H9 (cell line): ENCODE data around the gene CYP4V2. TPM values are rescaled to one million over a fixed set of nuclear protein-coding genes. Genes with fewer than 3 reads are reported as not detected.

Experiments used
- DNase-seq: peaks from one replicate; pipeline ENCODE4 v3.0.0-alpha.2; 2017
- H2AFZ ChIP-seq: one replicate; pipeline ENCODE4 v1.6.1; 2013; ENCODE audit warnings: mild to moderate bottlenecking, low read length, control low read depth, moderate library complexity
- H2AK5ac ChIP-seq: 2 replicates; pipeline ENCODE4 v1.6.1; 2013; ENCODE audit warnings: low read length, control low read depth, mixed read lengths; ENCODE audit not compliant: insufficient read length
- H2BK120ac ChIP-seq: one replicate; pipeline ENCODE4 v1.6.1; 2013; ENCODE audit warnings: low read depth, mild to moderate bottlenecking, low read length, control low read depth, inconsistent platforms; ENCODE audit not compliant: poor library complexity, severe bottlenecking
- H2BK12ac ChIP-seq: 2 replicates; pipeline ENCODE4 v1.6.1; 2013; ENCODE audit warnings: low read length, control low read depth, mixed read lengths, low read depth; ENCODE audit not compliant: insufficient read length
- H2BK15ac ChIP-seq: 2 replicates; pipeline ENCODE4 v1.6.1; 2013; ENCODE audit warnings: low read depth, low read length, control low read depth
- H2BK20ac ChIP-seq: one replicate; pipeline ENCODE4 v1.6.1; 2013; ENCODE audit warnings: low read depth, mild to moderate bottlenecking, low read length, control low read depth, inconsistent platforms; ENCODE audit not compliant: poor library complexity, severe bottlenecking
- H2BK5ac ChIP-seq: 2 replicates; pipeline ENCODE4 v1.6.1; 2013; ENCODE audit warnings: low read length, control low read depth, mixed read lengths; ENCODE audit not compliant: insufficient read length
- H3K14ac ChIP-seq: 2 replicates; pipeline ENCODE4 v1.6.1; 2013; ENCODE audit warnings: low read length, control low read depth; ENCODE audit not compliant: insufficient read depth
- H3K18ac ChIP-seq: 2 replicates; pipeline ENCODE4 v1.6.1; 2013; ENCODE audit warnings: low read depth, mild to moderate bottlenecking, mixed read lengths, low read length, control low read depth; ENCODE audit not compliant: insufficient read length
- H3K23ac ChIP-seq: 2 replicates; pipeline ENCODE4 v1.6.1; 2013; ENCODE audit warnings: low read length, control low read depth, mixed read lengths, low read depth; ENCODE audit not compliant: insufficient read length
- H3K23me2 ChIP-seq: 2 replicates; pipeline ENCODE4 v1.6.1; 2013; ENCODE audit warnings: low read depth, mild to moderate bottlenecking, mixed read lengths, low read length, control low read depth; ENCODE audit not compliant: insufficient read length, poor library complexity, severe bottlenecking
- H3K27ac ChIP-seq: 2 replicates; pipeline ENCODE4 v1.5.1; 2013; ENCODE audit warnings: low read length, control low read depth, mixed read lengths, low read depth; ENCODE audit not compliant: insufficient read length
- H3K27me3 ChIP-seq: 2 replicates; pipeline ENCODE4 v1.6.1; 2013; ENCODE audit warnings: low read length, control low read depth, inconsistent platforms; ENCODE audit not compliant: insufficient read depth
- H3K4ac ChIP-seq: 2 replicates; pipeline ENCODE4 v1.6.1; 2013; ENCODE audit warnings: low read depth, mild to moderate bottlenecking, control low read depth, inconsistent platforms, low read length, moderate library complexity
- H3K4me1 ChIP-seq: 2 replicates; pipeline ENCODE4 v1.6.1; 2013; ENCODE audit warnings: low read length, control low read depth, inconsistent platforms; ENCODE audit not compliant: insufficient read depth
- H3K4me2 ChIP-seq: 2 replicates; pipeline ENCODE4 v1.6.1; 2013; ENCODE audit warnings: low read length, control low read depth, mixed read lengths; ENCODE audit not compliant: insufficient read length, insufficient read depth
- H3K56ac ChIP-seq: 2 replicates; pipeline ENCODE4 v1.6.1; 2013; ENCODE audit warnings: low read depth, mild to moderate bottlenecking, mixed read lengths, low read length, control low read depth; ENCODE audit not compliant: insufficient read length
- H3K79me1 ChIP-seq: 2 replicates; pipeline ENCODE4 v1.6.1; 2013; ENCODE audit warnings: low read depth, mild to moderate bottlenecking, moderate library complexity, low read length, control low read depth, inconsistent platforms; ENCODE audit not compliant: insufficient read depth, poor library complexity, severe bottlenecking
- H3K79me2 ChIP-seq: 2 replicates; pipeline ENCODE4 v1.6.1; 2013; ENCODE audit warnings: low read length, control low read depth, inconsistent platforms; ENCODE audit not compliant: insufficient read depth
- H3K9ac ChIP-seq: 2 replicates; pipeline ENCODE4 v1.6.1; 2013; ENCODE audit warnings: low read length, control low read depth, mixed read lengths; ENCODE audit not compliant: insufficient read length; ENCODE audit errors: extremely low read depth
- H3K9me3 ChIP-seq: one replicate; pipeline ENCODE4 v1.6.1; 2013; ENCODE audit warnings: low read depth, low read length, inconsistent platforms; ENCODE audit not compliant: control insufficient read depth
- H3T11ph ChIP-seq: one replicate; pipeline ENCODE4 v1.6.1; 2013; ENCODE audit warnings: mild to moderate bottlenecking, low read length, control low read depth, inconsistent platforms
- H4K20me1 ChIP-seq: one replicate; pipeline ENCODE4 v1.6.1; 2013; ENCODE audit not compliant: control insufficient read depth, insufficient read length, insufficient read depth
- H4K5ac ChIP-seq: 2 replicates; pipeline ENCODE4 v1.6.1; 2013; ENCODE audit warnings: low read depth, mild to moderate bottlenecking, mixed read lengths, low read length, control low read depth; ENCODE audit not compliant: insufficient read length
- H4K8ac ChIP-seq: replicated peaks from 2 replicates; pipeline ENCODE4 v1.6.1; 2013; ENCODE audit warnings: low read length, control low read depth, mixed read lengths, low read depth; ENCODE audit not compliant: insufficient read length
- H4K91ac ChIP-seq: 2 replicates; pipeline ENCODE4 v1.6.1; 2013; ENCODE audit warnings: low read depth, mild to moderate bottlenecking, moderate library complexity, mixed read lengths, low read length, control low read depth; ENCODE audit not compliant: insufficient read length
- H3K27ac Mint-ChIP-seq, 3 experiments: 2 replicates in 2 of 3; 3 replicates in 1 of 3; pipeline ENCODE4 v1.8.0; 2020 to 2021; ENCODE audit warnings: mixed read lengths in 3 of 3, mild to moderate bottlenecking in 1 of 3, moderate library complexity in 1 of 3
- H3K27me3 Mint-ChIP-seq: 2 replicates; pipeline ENCODE4 v1.8.0; 2021; ENCODE audit warnings: low read depth, mild to moderate bottlenecking, moderate library complexity, mixed read lengths
- H3K36me3 Mint-ChIP-seq, 3 experiments: 2 replicates in 2 of 3; 3 replicates in 1 of 3; pipeline ENCODE4 v1.8.0; 2020 to 2021; ENCODE audit warnings: low read depth in 3 of 3, mixed read lengths in 3 of 3; ENCODE audit not compliant: insufficient read depth in 1 of 3
- H3K4me1 Mint-ChIP-seq, 2 experiments: 2 replicates each; pipeline ENCODE4 v1.8.0; 2020; ENCODE audit warnings: mixed read lengths in 2 of 2
- H3K4me3 Mint-ChIP-seq, 2 experiments: 2 replicates in 1 of 2; 3 replicates in 1 of 2; pipeline ENCODE4 v1.8.0; 2020 to 2021; ENCODE audit warnings: mild to moderate bottlenecking in 2 of 2, mixed read lengths in 2 of 2, moderate library complexity in 1 of 2
- H3K9me3 Mint-ChIP-seq, 2 experiments: 2 replicates in 1 of 2; 3 replicates in 1 of 2; pipeline ENCODE4 v1.8.0; 2020; ENCODE audit warnings: mild to moderate bottlenecking in 2 of 2, mixed read lengths in 2 of 2, moderate library complexity in 1 of 2
- CTCF ChIP-seq: fragments of 200-600 bp; sonication (generic); conservative IDR thresholded peaks from 3 replicates; pipeline ENCODE4 v1.8.0; 2021; ENCODE audit warnings: antibody characterized with exemption, mild to moderate bottlenecking
- WGBS: extraction: QIAGEN DNeasy Blood & Tissue Kit; methylation state at CpG from one replicate; pipeline ENCODE4 v1.1.7; 2013; ENCODE audit warnings: missing lambda C conversion rate, low lambda C conversion rate, mixed read lengths; ENCODE audit not compliant: insufficient read length; ENCODE audit errors: extremely low coverage; 5-methylcytosine and 5-hydroxymethylcytosine counted together
- total RNA-seq: library from RNA; stranded (reverse); gene quantifications from 2 replicates; pipeline ENCODE4 v1.2.1, GENCODE V29; 2021

The CYP4V2 gene
- total RNA-seq, 1 experiment from 2014 or later = 1.0 TPM

DNA sequence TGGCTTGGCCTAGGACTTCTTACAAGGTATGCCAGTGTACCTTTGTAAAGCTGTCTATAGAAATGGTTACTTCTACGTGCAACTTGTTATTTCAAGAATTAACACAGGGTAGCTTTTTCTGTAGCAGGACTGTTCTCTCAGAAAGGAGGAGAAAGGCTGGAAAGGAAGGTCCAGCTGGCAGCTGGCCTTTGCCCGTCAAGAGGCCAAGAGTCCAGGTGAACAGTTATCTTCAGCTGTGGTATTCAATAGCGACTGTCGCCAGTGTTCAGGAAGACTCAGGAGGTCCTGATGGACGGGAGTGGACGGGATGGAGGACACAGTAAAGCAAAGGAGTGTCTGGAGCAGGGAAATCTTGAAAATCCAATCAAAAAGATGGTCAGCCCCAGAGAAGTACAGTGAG is 4.7 kb downstream of the CYP4V2 start:
- no peak overlapping the region for H2BK12ac ChIP-seq
- H4K5ac ChIP-seq = no peak overlapping the region
- no peak overlapping the region for H2BK15ac ChIP-seq
- DNase-seq = no peak
- no peaks in the 10 kb centered on the region for H3K27me3 ChIP-seq
- no peaks in the 10 kb centered on the region for H3K79me1 ChIP-seq
- no CpG with 5 or more reads among the region's 6 CpGs for WGBS
- H2AFZ ChIP-seq = no peak overlapping the region
- no peak overlapping the region for H3K23ac ChIP-seq
- H3K18ac ChIP-seq = no peak overlapping the region
- no peak overlapping the region for H3K27ac ChIP-seq
- H3K4me1 Mint-ChIP-seq = peaks cover 14 to 19% of the 10 kb centered on the region in 2 experiments
- H4K8ac ChIP-seq = no peak overlapping the region
- H2BK20ac ChIP-seq = no peak overlapping the region
- H3K27ac Mint-ChIP-seq = no peak overlapping the region
- no peak overlapping the region for H3K56ac ChIP-seq
- H4K91ac ChIP-seq = no peak overlapping the region
- H3K4me2 ChIP-seq = no peak overlapping the region
- peaks cover 0 to 4% (median 4%) of the 10 kb centered on the region in 3 experiments; a peak in 4 of 7 replicates for H3K36me3 Mint-ChIP-seq
- H3K4me3 Mint-ChIP-seq = no peak overlapping the region
- no peak overlapping the region for H3T11ph ChIP-seq
- no peaks in the 10 kb centered on the region; a peak in 1 of 5 replicates for H3K9me3 Mint-ChIP-seq
- H3K79me2 ChIP-seq = no peaks in the 10 kb centered on the region
- no peak overlapping the region for H2BK120ac ChIP-seq
- no peak overlapping the region for H3K14ac ChIP-seq
- H3K4me1 ChIP-seq = no peaks in the 10 kb centered on the region
- H3K27me3 Mint-ChIP-seq = no peaks in the 10 kb centered on the region; the same call in 1 of the 2 replicates
- no peak overlapping the region for H2BK5ac ChIP-seq
- TF ChIP-seq CTCF = no peak
- H3K9ac ChIP-seq = no peak overlapping the region
- H2AK5ac ChIP-seq = no peak overlapping the region
- H3K9me3 ChIP-seq = no peaks in the 10 kb centered on the region
- no peaks in the 10 kb centered on the region for H4K20me1 ChIP-seq
- H3K23me2 ChIP-seq = peaks cover 4% of the 10 kb centered on the region
- no peak overlapping the region for H3K4ac ChIP-seq
